Measurements from ENCODE around the gene MEX3D.

GRCh38 chr19:1525343-1525742, 42.8 kb downstream of the MEX3D start:
- TF ChIP-seq CTCF (IDR thresholded peaks at IDR 0.05 in 4 of 5, conservative IDR thresholded peaks at IDR 0.05 in 1 of 5) (no peak), POLR2A (IDR thresholded peaks at IDR 0.05) (no peak)
